ENCODE measurements around the gene SEC23B.
"Not testable (repeated sequence)": the region's sequence is repeated elsewhere in the genome, so short reads cannot be mapped to it uniquely, and the experiment has no call there.

SEC23B gene

DNA sequence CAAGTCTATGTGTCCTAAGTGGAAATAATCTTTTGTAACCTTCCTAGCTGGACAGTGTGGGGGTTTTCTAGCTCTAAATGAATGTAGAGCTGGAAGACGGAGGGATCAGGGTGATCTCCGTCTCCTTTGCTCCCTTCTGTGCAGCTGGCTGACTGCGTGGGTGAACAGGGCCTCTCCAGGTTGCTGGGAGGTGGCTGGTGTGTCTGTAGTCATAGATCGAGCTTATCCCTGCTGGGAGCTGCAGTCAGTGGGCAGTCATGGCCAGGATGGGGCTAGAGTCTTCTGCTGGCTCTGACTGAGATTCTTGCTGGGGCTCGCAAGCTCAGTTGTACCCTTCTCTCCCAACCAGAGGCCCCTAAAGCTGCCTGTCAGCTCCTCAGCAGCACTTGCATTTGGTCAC lies 6.4 kb downstream of the SEC23B start:
- Histone ChIP-seq H3K36me3 (peaks cover 69 to 96% (median 84%) of the 10 kb centered on the region in 11 experiments), H3K4me2 (no peak overlapping the region; a peak in 1 of 22 replicates)

GRCh38 chr20:18515973-18516372 lies 8.2 kb downstream of the SEC23B start:
- Histone ChIP-seq H3K4me3 (no peak overlapping the region), H4K20me1 (peaks cover 0 to 7% (median 0%) of the 10 kb centered on the region in 11 experiments; a peak in 6 of 22 replicates), H3K27ac (no peak overlapping the region), H3K4me2 (no peak overlapping the region), H3K36me3 (peaks cover 53 to 92% (median 80%) of the 10 kb centered on the region in 11 experiments), H3K4me1 (peaks cover 0 to 36% (median 23%) of the 10 kb centered on the region in 10 experiments; a peak in 13 of 20 replicates), H3K9me3 (replicated peaks in 1 of 11) (no peaks in the 10 kb centered on the region), H3K9ac (no peak overlapping the region), H3K27me3 (no peaks in the 10 kb centered on the region)
- no peak for TF ChIP-seq Cebpa-rat (IDR thresholded peaks at IDR 0.05)

More for the DNA sequence above, 6.4 kb downstream of the SEC23B start:
- H4K20me1 ChIP-seq: peaks cover 0 to 6% (median 0%) of the 10 kb centered on the region in 11 experiments; a peak in 5 of 22 replicates
- H3K4me1 ChIP-seq: peaks cover 0 to 54% (median 32%) of the 10 kb centered on the region in 10 experiments; a peak in 16 of 20 replicates
- H3K9me3 ChIP-seq (replicated peaks in 1 of 11): no peaks in the 10 kb centered on the region
- H3K9ac ChIP-seq: peak overlapping the region in 1 of 11 experiments; percentile 46; a peak in 2 of 22 replicates
- H3K27ac ChIP-seq: peak overlapping the region in 2 of 11 experiments; percentile 6 to 35; a peak in 2 of 22 replicates
- no peak for TF ChIP-seq Cebpa-rat (IDR thresholded peaks at IDR 0.05)
- H3K4me3 ChIP-seq: no peak overlapping the region
- no peaks in the 10 kb centered on the region for H3K27me3 ChIP-seq

- H3K27ac ChIP-seq; H3K9me3 ChIP-seq (replicated peaks in 1 of 11); H3K4me1 ChIP-seq; H3K9ac ChIP-seq; H3K4me3 ChIP-seq; H3K27me3 ChIP-seq; H3K4me2 ChIP-seq: not testable (repeated sequence)
- Histone ChIP-seq H3K36me3 (peaks cover 40 to 96% (median 71%) of the 10 kb centered on the region in 11 experiments), H4K20me1 (peaks cover 0 to 18% (median 0%) of the 10 kb centered on the region in 11 experiments; a peak in 3 of 22 replicates)
Observed at GRCh38 chr20:18522066-18522465, 14.3 kb downstream of the SEC23B start.

- no peaks in the 10 kb centered on the region for H3K27me3 ChIP-seq
- H3K4me2 ChIP-seq: no peak overlapping the region
- no peak overlapping the region for H3K4me3 ChIP-seq
- H3K27ac ChIP-seq: no peak overlapping the region
- no peak overlapping the region for H3K9ac ChIP-seq
- TF ChIP-seq Cebpa-rat (IDR thresholded peaks at IDR 0.05): no peak
- H4K20me1 ChIP-seq: peaks cover 0 to 18% (median 0%) of the 10 kb centered on the region in 11 experiments; a peak in 3 of 22 replicates
- peaks cover 46 to 96% (median 72%) of the 10 kb centered on the region in 11 experiments for H3K36me3 ChIP-seq
- H3K4me1 ChIP-seq: no peaks in the 10 kb centered on the region
- no peaks in the 10 kb centered on the region for H3K9me3 ChIP-seq (replicated peaks in 1 of 11)
Observed at GRCh38 chr20:18523066-18523465, 15.3 kb downstream of the SEC23B start.

- no peaks in the 10 kb centered on the region for H3K27me3 ChIP-seq
- peaks cover 62 to 97% (median 81%) of the 10 kb centered on the region in 11 experiments for H3K36me3 ChIP-seq
- H4K20me1 ChIP-seq: peaks cover 0 to 25% (median 0%) of the 10 kb centered on the region in 11 experiments; a peak in 3 of 22 replicates
- no peak overlapping the region for H3K4me2 ChIP-seq
- no peak overlapping the region for H3K4me3 ChIP-seq
- no peaks in the 10 kb centered on the region for H3K9me3 ChIP-seq (replicated peaks in 1 of 11)
- no peak overlapping the region for H3K9ac ChIP-seq
- TF ChIP-seq Cebpa-rat (IDR thresholded peaks at IDR 0.05): no peak
- no peaks in the 10 kb centered on the region for H3K4me1 ChIP-seq
- no peak overlapping the region for H3K27ac ChIP-seq
Observed at GRCh38 chr20:18524646-18525045, 16.9 kb downstream of the SEC23B start.

GRCh38 chr20:18526761-18527160 lies 19.0 kb downstream of the SEC23B start:
- not testable (repeated sequence) for H3K9me3 ChIP-seq (replicated peaks in 1 of 11); H3K4me2 ChIP-seq; H3K4me1 ChIP-seq; H3K9ac ChIP-seq; H3K4me3 ChIP-seq; H3K27me3 ChIP-seq; H3K27ac ChIP-seq
- Histone ChIP-seq H3K36me3 (peaks cover 83 to 97% (median 92%) of the 10 kb centered on the region in 11 experiments), H4K20me1 (peaks cover 0 to 26% (median 0%) of the 10 kb centered on the region in 11 experiments; a peak in 1 of 22 replicates)

DNA sequence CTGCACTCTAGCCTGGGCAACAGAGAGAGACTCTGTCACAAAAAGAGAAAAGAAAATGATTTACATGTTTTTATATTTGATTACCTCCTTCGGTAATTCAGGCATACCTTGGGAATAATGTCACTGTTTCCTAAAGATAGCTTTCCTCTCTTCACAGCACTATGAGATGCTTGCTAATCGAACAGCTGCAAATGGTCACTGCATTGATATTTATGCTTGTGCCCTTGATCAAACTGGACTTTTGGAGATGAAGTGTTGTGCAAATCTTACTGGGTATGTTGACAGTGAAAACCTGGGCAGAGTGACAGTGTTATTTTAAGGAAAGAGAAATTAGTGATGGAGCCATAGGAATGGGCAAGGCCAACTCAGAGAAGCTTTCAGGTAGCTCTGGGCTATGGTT lies 19.6 kb downstream of the SEC23B start:
- Histone ChIP-seq H3K4me3 (no peak overlapping the region), H3K9ac (no peak overlapping the region), H3K36me3 (peaks cover 87 to 97% (median 94%) of the 10 kb centered on the region in 11 experiments), H3K4me2 (no peak overlapping the region), H3K27me3 (no peaks in the 10 kb centered on the region), H4K20me1 (peaks cover 0 to 22% (median 0%) of the 10 kb centered on the region in 11 experiments; a peak in 1 of 22 replicates), H3K27ac (no peak overlapping the region), H3K9me3 (replicated peaks in 1 of 11) (no peaks in the 10 kb centered on the region), H3K4me1 (no peaks in the 10 kb centered on the region)
- TF ChIP-seq Cebpa-rat (IDR thresholded peaks at IDR 0.05): no peak

DNA sequence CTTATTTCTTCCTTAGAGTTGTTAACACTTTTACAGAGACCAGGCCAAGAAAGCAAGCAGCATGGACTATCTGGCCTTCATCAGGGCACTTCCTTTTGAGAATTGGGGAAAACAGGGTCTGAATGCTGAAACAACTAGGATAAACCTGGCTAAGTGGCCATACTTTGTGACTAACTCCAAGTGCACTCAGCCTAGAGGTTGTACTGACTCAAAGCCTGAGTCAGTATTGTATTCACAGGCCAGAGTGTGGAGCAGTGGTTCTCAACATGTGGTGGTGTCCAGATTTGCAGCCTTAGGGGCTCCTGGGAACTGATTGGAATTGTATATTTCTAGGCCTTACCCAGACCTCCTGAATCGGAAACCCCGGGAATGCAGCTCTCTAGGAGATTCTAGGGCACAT lies 20.1 kb downstream of the SEC23B start:
- H3K27ac ChIP-seq: no peak overlapping the region

GRCh38 chr20:18529041-18529440 lies 21.3 kb downstream of the SEC23B start:
- Histone ChIP-seq H3K27me3 (no peaks in the 10 kb centered on the region), H3K27ac (no peak overlapping the region), H3K4me2 (no peak overlapping the region), H3K4me3 (no peak overlapping the region), H3K9ac (no peak overlapping the region), H3K36me3 (peaks cover 98 to 100% (median 100%) of the 10 kb centered on the region in 11 experiments), H3K9me3 (replicated peaks in 1 of 11) (no peaks in the 10 kb centered on the region), H4K20me1 (peaks cover 0 to 22% (median 0%) of the 10 kb centered on the region in 11 experiments; a peak in 1 of 22 replicates), H3K4me1 (no peaks in the 10 kb centered on the region)
- no peak for TF ChIP-seq Cebpa-rat (IDR thresholded peaks at IDR 0.05)

More for the DNA sequence above, 20.1 kb downstream of the SEC23B start:
- Histone ChIP-seq H3K27me3 (no peaks in the 10 kb centered on the region), H3K9me3 (replicated peaks in 1 of 11) (no peaks in the 10 kb centered on the region), H3K36me3 (peaks cover 92 to 100% (median 99%) of the 10 kb centered on the region in 11 experiments), H3K4me2 (no peak overlapping the region), H3K4me3 (no peak overlapping the region), H3K4me1 (no peaks in the 10 kb centered on the region), H3K9ac (no peak overlapping the region), H4K20me1 (peaks cover 0 to 22% (median 0%) of the 10 kb centered on the region in 11 experiments; a peak in 1 of 22 replicates)
- TF ChIP-seq Cebpa-rat (IDR thresholded peaks at IDR 0.05): no peak

GRCh38 chr20:18532626-18533025 lies 24.9 kb downstream of the SEC23B start:
- Histone ChIP-seq H4K20me1 (peaks cover 0 to 18% (median 0%) of the 10 kb centered on the region in 11 experiments; a peak in 1 of 22 replicates), H3K4me3 (no peak overlapping the region), H3K36me3 (peaks cover 90 to 95% (median 93%) of the 10 kb centered on the region in 11 experiments), H3K9ac (no peak overlapping the region), H3K4me1 (no peaks in the 10 kb centered on the region), H3K9me3 (replicated peaks in 1 of 11) (peaks cover 0 to 5% (median 0%) of the 10 kb centered on the region in 11 experiments; a peak in 3 of 22 replicates), H3K27ac (no peak overlapping the region), H3K4me2 (no peak overlapping the region), H3K27me3 (no peaks in the 10 kb centered on the region)
- no peak for TF ChIP-seq Cebpa-rat (IDR thresholded peaks at IDR 0.05)

All from BLaER1 treated with 17β-estradiol and CSF1 and Interleukin-3, amounts not matched to agents 10 nM and 100 nM (cell line).